Right lobe of liver (tissue), 6 donors: ENCODE measurements around the gene S100A8. TPM values are rescaled to one million over a fixed set of nuclear protein-coding genes. Genes with fewer than 3 reads are reported as not detected.

Source experiments
- ATAC-seq, 4 donors: fragments of 200-7000 bp; cut with Tn5 transposase; one replicate each; pipeline ENCODE4 v1.9.1; 2020; ENCODE audit warnings: mild to moderate bottlenecking in 4 of 4, moderate library complexity in 4 of 4
- DNase-seq, 3 donors: peaks; one replicate each; pipeline ENCODE4 v3.0.0-alpha.2; 2020
- H3K27ac ChIP-seq, 3 donors: fragments of 200-600 bp; one replicate each; pipeline ENCODE4 v1.8.0; 2022
- H3K27me3 ChIP-seq, 2 donors: fragments of 200-600 bp; one replicate each; pipeline ENCODE4 v1.8.0; 2022
- H3K36me3 ChIP-seq, 4 donors: fragments of 200-600 bp; sonication (generic) in 1 of 4; one replicate each; pipeline versions ENCODE4 v1.5.1 to v1.8.0; 2017 to 2022; ENCODE audit warnings: control low read depth in 1 of 4
- H3K4me1 ChIP-seq, 4 donors: fragments of 200-600 bp; sonication (generic) in 1 of 4; one replicate each; pipeline versions ENCODE4 v1.5.1 to v1.8.0; 2017 to 2022; ENCODE audit warnings: control low read depth in 1 of 4
- H3K4me3 ChIP-seq, 3 donors: fragments of 200-600 bp; one replicate each; pipeline ENCODE4 v1.8.0; 2022
- H3K9me3 ChIP-seq, 4 donors: fragments of 200-600 bp; sonication (generic) in 1 of 4; one replicate each; pipeline versions ENCODE4 v1.5.1 to v1.8.0; 2017 to 2022; ENCODE audit warnings: control low read depth in 1 of 4
- CTCF ChIP-seq, 4 donors: fragments of 200-600 bp in 3 of 4; fragments of 450-650 bp in 1 of 4; IDR thresholded peaks; one replicate each; pipeline versions ENCODE4 v1.5.1 to v1.8.0; 2016 to 2022; ENCODE audit warnings: antibody characterized with exemption in 4 of 4, mild to moderate bottlenecking in 2 of 4
- POLR2A ChIP-seq: fragments of 450-650 bp; IDR thresholded peaks from one replicate; pipeline ENCODE4 v1.6.1; 2017; ENCODE audit warnings: antibody characterized with exemption, mild to moderate bottlenecking
- WGBS: methylation state at CpG from one replicate; pipeline ENCODE4 v1.1.6; 2018; ENCODE audit warnings: low coverage, low lambda C conversion rate; ENCODE audit not compliant: insufficient coverage; ENCODE audit errors: missing lambda C conversion rate; 5-methylcytosine and 5-hydroxymethylcytosine counted together
- intact Hi-C, 2 donors: fragments of 100-400 bp; cut with DNase I; formaldehyde crosslinking; loops; one replicate each; pipeline versions ENCODE4 v1.11.2 to v1.14.1; 2022
- total RNA-seq, 6 experiments: library from RNA; depleted of rRNA in 2 of 6; stranded (reverse); fragments of >200 nt in 2 of 6; fragmentation: NEBNext Ultra II Directional in 3 of 6; extraction: Animal tissue kit (Norgen Biotek cat#: 25700) in 3 of 6; gene quantifications; one replicate each; pipeline versions ENCODE4 v1.1.0 to v1.2.4, GENCODE V29; 2016 to 2023
- donor health status: DM: no; HTN: yes; CAD: no.
- donor health status: DM: no; HTN: no; CAD: no.
- donor health status: DM: no; HTN: no; CAD: no.
- donor health status: DM: no; HTN: yes; CAD: no.
- donor health status: DM: no; HTN: yes; CAD: no.

S100A8 gene
- total RNA-seq, 6 experiments from 2014 or later: 16.0 to 47.4 (median 30.0) TPM

GRCh38 chr1:153375511-153375910 is 15.4 kb downstream of the S100A8 start, which contains the start of gene S100A12:
Gene S100A12, minus strand, starts transcription at chr1:153375621. Its CDS starts 1,029 bp downstream, at chr1:153374592.
- H3K4me3 ChIP-seq: no peak within 1 kb of the TSS
- intact Hi-C loops: no loop called here
- no peaks in the 10 kb centered on the region for H3K27me3 ChIP-seq
- H3K9me3 ChIP-seq: no peaks in the 10 kb centered on the region
- TF ChIP-seq CTCF (IDR thresholded peaks at IDR 0.05): no peak
- TF ChIP-seq POLR2A: no peak
- 50% methylated on average over 1 of the region's 1 CpG for WGBS
- ATAC-seq (peak in 1 of 4 donors; percentile 22), DNase-seq (no peak)
- no peak within 1 kb of the TSS for H3K27ac ChIP-seq
- H3K36me3 ChIP-seq: no peaks in the 10 kb centered on the region
- H3K4me1 ChIP-seq: no peaks in the 10 kb centered on the region

- intact Hi-C loops: no loop called here
- no peaks in the 10 kb centered on the region for H3K4me1 ChIP-seq
- DNase-seq: peak in 1 of 3 donors; percentile 43
These were observed 16.8 kb downstream of the S100A8 start for GRCh38 chr1:153374071-153374470.

GRCh38 chr1:153372571-153372970 is 18.3 kb downstream of the S100A8 start:
- H3K27me3 ChIP-seq: no peaks in the 10 kb centered on the region
- H3K4me1 ChIP-seq: no peaks in the 10 kb centered on the region
- H3K9me3 ChIP-seq: no peaks in the 10 kb centered on the region
- ATAC-seq (no peak), DNase-seq (no peak)
- no peaks in the 10 kb centered on the region for H3K36me3 ChIP-seq
- H3K27ac ChIP-seq: no peak overlapping the region
- no peak overlapping the region for H3K4me3 ChIP-seq
- TF ChIP-seq POLR2A (no peak), CTCF (IDR thresholded peaks at IDR 0.05) (no peak)
- intact Hi-C loops: no loop called here
- 86% methylated on average over 2 of the region's 2 CpGs for WGBS

More at GRCh38 chr1:153374071-153374470, 16.8 kb downstream of the S100A8 start:
- 36% methylated on average over 2 of the region's 2 CpGs for WGBS
- H3K27ac ChIP-seq: no peak overlapping the region
- no peak for TF ChIP-seq POLR2A
- TF ChIP-seq CTCF (IDR thresholded peaks at IDR 0.05): no peak
- no peak overlapping the region for H3K4me3 ChIP-seq
- H3K9me3 ChIP-seq: no peaks in the 10 kb centered on the region
- H3K27me3 ChIP-seq: no peaks in the 10 kb centered on the region
- ATAC-seq: peak; percentile 42 to 46 (median 43)
- no peaks in the 10 kb centered on the region for H3K36me3 ChIP-seq

- Histone ChIP-seq H3K4me1 (no peaks in the 10 kb centered on the region), H3K9me3 (no peaks in the 10 kb centered on the region), H3K36me3 (no peaks in the 10 kb centered on the region), H3K4me3 (no peak overlapping the region), H3K27me3 (no peaks in the 10 kb centered on the region), H3K27ac (no peak overlapping the region)
- no CpG with 5 or more reads among the region's 1 CpG for WGBS
- no peak for ATAC-seq
- intact Hi-C loops: no loop called here
- no peak for DNase-seq
- no peak for TF ChIP-seq POLR2A
- TF ChIP-seq CTCF (IDR thresholded peaks at IDR 0.05): no peak
These were observed 19.6 kb downstream of the S100A8 start for GRCh38 chr1:153371231-153371630.

GRCh38 chr1:153370146-153370545 is 20.7 kb downstream of the S100A8 start:
- Histone ChIP-seq H3K4me1 (no peaks in the 10 kb centered on the region), H3K27ac (no peak overlapping the region), H3K9me3 (no peaks in the 10 kb centered on the region), H3K36me3 (no peaks in the 10 kb centered on the region), H3K27me3 (no peaks in the 10 kb centered on the region), H3K4me3 (no peak overlapping the region)
- TF ChIP-seq POLR2A (no peak), CTCF (IDR thresholded peaks at IDR 0.05) (no peak)
- ATAC-seq: no peak
- 56% methylated on average over 3 of the region's 3 CpGs for WGBS
- intact Hi-C loops: no loop called here
- no peak for DNase-seq
